HepG2 (cell line): ENCODE data around the gene CD302. TPM values are rescaled to one million over a fixed set of nuclear protein-coding genes. Genes with fewer than 3 reads are reported as not detected.
A peak's percentile ranks its signal among the peaks of the same experiment; 100 is the strongest.

Experiments
- GZF1 ChIP-seq: sonication (generic); formaldehyde crosslinking; IDR thresholded peaks from 2 replicates; pipeline ENCODE4 v1.5.1; 2020; ENCODE audit warnings: mild to moderate bottlenecking, missing genetic modification reagents
- HMGA1 ChIP-seq: sonication (generic); formaldehyde crosslinking; conservative IDR thresholded peaks from 2 replicates; pipeline ENCODE4 v1.4.0; 2020; ENCODE audit warnings: missing genetic modification reagents
- KAT2B ChIP-seq: fragments of 150-350 bp; IDR thresholded peaks from 2 replicates; pipeline ENCODE4 v1.6.1; 2014; ENCODE audit warnings: low read depth, low read length, borderline replicate concordance
- PAWR ChIP-seq: sonication (generic); formaldehyde crosslinking; IDR thresholded peaks from 2 replicates; pipeline ENCODE4 v1.4.0; 2020; ENCODE audit warnings: missing genetic modification reagents, mild to moderate bottlenecking, borderline replicate concordance
- PTBP1 ChIP-seq: fragments of 200-400 bp; formaldehyde crosslinking; IDR thresholded peaks from 2 replicates; pipeline ENCODE4 v1.6.1; 2018; ENCODE audit warnings: low read length, low read depth; ENCODE audit not compliant: poor library complexity, severe bottlenecking
- RBAK ChIP-seq: sonication (generic); formaldehyde crosslinking; IDR thresholded peaks from 2 replicates; pipeline ENCODE4 v1.5.1; 2020; ENCODE audit warnings: mild to moderate bottlenecking, missing genetic modification reagents
- SIN3B ChIP-seq: fragments of 150-350 bp; IDR thresholded peaks from 2 replicates; pipeline ENCODE4 v1.6.1; 2014; ENCODE audit warnings: low read length
- SRSF1 ChIP-seq: fragments of 200-400 bp; formaldehyde crosslinking; optimal IDR thresholded peaks from 2 replicates; pipeline ENCODE3; 2017; ENCODE audit warnings: mild to moderate bottlenecking, low read depth, low read length, moderate library complexity
- ZNF234 ChIP-seq: sonication (generic); formaldehyde crosslinking; conservative IDR thresholded peaks from 2 replicates; pipeline ENCODE4 v1.5.1; 2020; ENCODE audit warnings: mild to moderate bottlenecking, missing genetic modification reagents
- ZNF296 ChIP-seq: sonication (generic); formaldehyde crosslinking; conservative IDR thresholded peaks from 2 replicates; pipeline ENCODE4 v1.5.0; 2020; ENCODE audit warnings: mild to moderate bottlenecking, missing genetic modification reagents
- polyA plus RNA-seq, 8 experiments: library from polyadenylated mRNA; depleted of rRNA in 3 of 8; stranded (reverse) in 7 of 8; unstranded in 1 of 8; fragments of >200 nt; fragmentation: Illumina TruSeq in 4 of 8; extraction: Trizol in 4 of 8; gene quantifications; 2 replicates each; pipeline versions ENCODE4 v1.2.1 to v1.2.3, GENCODE V29; 2011 to 2016; ENCODE audit warnings: low read depth in 4 of 8, missing spikeins in 1 of 8, mixed read lengths in 1 of 8; ENCODE audit not compliant: insufficient read depth in 1 of 8
- total RNA-seq, 5 experiments: library from RNA; depleted of rRNA; stranded (reverse); fragments of >200 nt; fragmentation: Illumina TruSeq; extraction: Trizol; gene quantifications; 2 replicates each; pipeline ENCODE4 v1.2.3, GENCODE V29; 2016; ENCODE audit warnings: low read depth in 1 of 5
- TF ChIP-seq, protein P1 (sequence below): IDR thresholded peaks from 2 replicates; pipeline ENCODE4 v1.6.1; 2012; ENCODE audit warnings: low read length, improper control_type of control experiment
- TF ChIP-seq, protein P2 (sequence below): IDR thresholded peaks from 2 replicates; pipeline ENCODE4 v1.6.1; 2016; ENCODE audit warnings: low read depth
- TF ChIP-seq, protein P3 (sequence below): IDR thresholded peaks from 2 replicates; pipeline ENCODE4 v1.6.1; 2016; ENCODE audit warnings: low read depth, control low read depth
- TF ChIP-seq, protein P4 (sequence below): sonication (generic); formaldehyde crosslinking; IDR thresholded peaks from 2 replicates; pipeline ENCODE4 v1.5.0; 2020; ENCODE audit warnings: missing genetic modification reagents, mild to moderate bottlenecking, borderline replicate concordance
- TF ChIP-seq, protein P5 (sequence below): sonication (generic); formaldehyde crosslinking; IDR thresholded peaks from 2 replicates; pipeline ENCODE4 v1.4.0; 2020; ENCODE audit warnings: missing genetic modification reagents

The CD302 gene
- total and polyA plus RNA-seq, 2 of the 13 experiments (the other 11 are each of a cell fraction or from before 2014, with no cell fraction given): 8.0 to 15.6 TPM

DNA sequence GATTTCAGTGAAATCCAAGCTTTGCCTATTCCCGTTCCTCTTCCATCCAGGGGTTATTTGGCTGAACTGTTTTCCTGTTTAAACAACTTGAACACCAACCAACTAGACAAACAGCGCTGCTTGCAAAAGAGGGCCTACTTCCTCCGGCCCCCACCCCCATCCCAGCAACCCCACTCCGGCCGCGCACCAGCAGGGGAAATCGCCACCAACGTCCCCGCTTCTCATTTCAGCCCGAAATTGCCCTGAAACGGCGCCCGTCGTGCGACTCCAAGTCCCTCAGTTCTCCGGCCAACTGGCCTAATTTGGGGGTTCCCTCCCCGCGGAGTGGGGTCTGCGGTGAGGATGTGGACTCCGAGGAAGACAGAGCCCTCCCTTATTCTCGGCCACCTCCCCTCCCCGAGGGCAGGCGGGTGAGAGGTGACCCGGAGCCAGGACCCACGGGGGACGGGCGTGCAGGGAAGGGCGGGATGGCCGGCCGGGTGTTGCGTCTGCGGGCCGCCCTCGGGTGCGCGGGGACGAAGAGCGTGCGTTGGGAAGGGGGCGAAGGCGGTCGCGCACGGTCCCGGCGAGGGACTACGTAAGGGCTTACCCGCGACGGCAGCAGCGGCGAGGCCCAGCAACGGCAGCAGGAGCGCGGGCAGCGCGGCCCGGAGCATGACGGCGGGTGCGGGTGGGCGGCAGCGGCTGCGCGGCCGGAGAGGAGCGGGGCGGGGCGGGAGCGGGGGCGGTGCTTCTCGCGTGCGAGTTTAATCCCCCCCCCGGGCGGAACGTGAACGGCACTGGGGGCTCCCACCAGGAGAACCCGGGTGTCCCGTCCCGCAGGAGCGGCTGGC, at the start of gene CD302 (continued):
- TF ChIP-seq, protein P1, sequence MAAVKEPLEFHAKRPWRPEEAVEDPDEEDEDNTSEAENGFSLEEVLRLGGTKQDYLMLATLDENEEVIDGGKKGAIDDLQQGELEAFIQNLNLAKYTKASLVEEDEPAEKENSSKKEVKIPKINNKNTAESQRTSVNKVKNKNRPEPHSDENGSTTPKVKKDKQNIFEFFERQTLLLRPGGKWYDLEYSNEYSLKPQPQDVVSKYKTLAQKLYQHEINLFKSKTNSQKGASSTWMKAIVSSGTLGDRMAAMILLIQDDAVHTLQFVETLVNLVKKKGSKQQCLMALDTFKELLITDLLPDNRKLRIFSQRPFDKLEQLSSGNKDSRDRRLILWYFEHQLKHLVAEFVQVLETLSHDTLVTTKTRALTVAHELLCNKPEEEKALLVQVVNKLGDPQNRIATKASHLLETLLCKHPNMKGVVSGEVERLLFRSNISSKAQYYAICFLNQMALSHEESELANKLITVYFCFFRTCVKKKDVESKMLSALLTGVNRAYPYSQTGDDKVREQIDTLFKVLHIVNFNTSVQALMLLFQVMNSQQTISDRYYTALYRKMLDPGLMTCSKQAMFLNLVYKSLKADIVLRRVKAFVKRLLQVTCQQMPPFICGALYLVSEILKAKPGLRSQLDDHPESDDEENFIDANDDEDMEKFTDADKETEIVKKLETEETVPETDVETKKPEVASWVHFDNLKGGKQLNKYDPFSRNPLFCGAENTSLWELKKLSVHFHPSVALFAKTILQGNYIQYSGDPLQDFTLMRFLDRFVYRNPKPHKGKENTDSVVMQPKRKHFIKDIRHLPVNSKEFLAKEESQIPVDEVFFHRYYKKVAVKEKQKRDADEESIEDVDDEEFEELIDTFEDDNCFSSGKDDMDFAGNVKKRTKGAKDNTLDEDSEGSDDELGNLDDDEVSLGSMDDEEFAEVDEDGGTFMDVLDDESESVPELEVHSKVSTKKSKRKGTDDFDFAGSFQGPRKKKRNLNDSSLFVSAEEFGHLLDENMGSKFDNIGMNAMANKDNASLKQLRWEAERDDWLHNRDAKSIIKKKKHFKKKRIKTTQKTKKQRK: no peak
- TF ChIP-seq PTBP1 (no peak), GZF1 (CRISPR knock-in tag) (peak; percentile 76; the same call in 1 of the 2 replicates), ZNF296 (CRISPR knock-in tag) (no peak; the same call in 1 of the 2 replicates), ZNF234 (CRISPR knock-in tag) (no peak), PAWR (no peak), HMGA1 (no peak), KAT2B (no peak), SRSF1 (peak; percentile 53), SIN3B (no peak), RBAK (CRISPR knock-in tag) (no peak)
- TF ChIP-seq, protein P2, sequence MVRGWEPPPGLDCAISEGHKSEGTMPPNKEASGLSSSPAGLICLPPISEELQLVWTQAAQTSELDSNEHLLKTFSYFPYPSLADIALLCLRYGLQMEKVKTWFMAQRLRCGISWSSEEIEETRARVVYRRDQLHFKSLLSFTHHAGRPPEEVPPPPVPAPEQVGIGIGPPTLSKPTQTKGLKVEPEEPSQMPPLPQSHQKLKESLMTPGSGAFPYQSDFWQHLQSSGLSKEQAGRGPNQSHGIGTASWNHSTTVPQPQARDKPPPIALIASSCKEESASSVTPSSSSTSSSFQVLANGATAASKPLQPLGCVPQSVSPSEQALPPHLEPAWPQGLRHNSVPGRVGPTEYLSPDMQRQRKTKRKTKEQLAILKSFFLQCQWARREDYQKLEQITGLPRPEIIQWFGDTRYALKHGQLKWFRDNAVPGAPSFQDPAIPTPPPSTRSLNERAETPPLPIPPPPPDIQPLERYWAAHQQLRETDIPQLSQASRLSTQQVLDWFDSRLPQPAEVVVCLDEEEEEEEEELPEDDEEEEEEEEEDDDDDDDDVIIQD (CRISPR knock-in tag): no peak; the same call in 1 of the 2 replicates
- TF ChIP-seq, protein P3, sequence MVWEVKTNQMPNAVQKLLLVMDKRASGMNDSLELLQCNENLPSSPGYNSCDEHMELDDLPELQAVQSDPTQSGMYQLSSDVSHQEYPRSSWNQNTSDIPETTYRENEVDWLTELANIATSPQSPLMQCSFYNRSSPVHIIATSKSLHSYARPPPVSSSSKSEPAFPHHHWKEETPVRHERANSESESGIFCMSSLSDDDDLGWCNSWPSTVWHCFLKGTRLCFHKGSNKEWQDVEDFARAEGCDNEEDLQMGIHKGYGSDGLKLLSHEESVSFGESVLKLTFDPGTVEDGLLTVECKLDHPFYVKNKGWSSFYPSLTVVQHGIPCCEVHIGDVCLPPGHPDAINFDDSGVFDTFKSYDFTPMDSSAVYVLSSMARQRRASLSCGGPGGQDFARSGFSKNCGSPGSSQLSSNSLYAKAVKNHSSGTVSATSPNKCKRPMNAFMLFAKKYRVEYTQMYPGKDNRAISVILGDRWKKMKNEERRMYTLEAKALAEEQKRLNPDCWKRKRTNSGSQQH: peak; percentile 70; the same call in 1 of the 2 replicates
- TF ChIP-seq, protein P4, sequence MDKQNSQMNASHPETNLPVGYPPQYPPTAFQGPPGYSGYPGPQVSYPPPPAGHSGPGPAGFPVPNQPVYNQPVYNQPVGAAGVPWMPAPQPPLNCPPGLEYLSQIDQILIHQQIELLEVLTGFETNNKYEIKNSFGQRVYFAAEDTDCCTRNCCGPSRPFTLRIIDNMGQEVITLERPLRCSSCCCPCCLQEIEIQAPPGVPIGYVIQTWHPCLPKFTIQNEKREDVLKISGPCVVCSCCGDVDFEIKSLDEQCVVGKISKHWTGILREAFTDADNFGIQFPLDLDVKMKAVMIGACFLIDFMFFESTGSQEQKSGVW (CRISPR knock-in tag): no peak
- TF ChIP-seq, protein P5, sequence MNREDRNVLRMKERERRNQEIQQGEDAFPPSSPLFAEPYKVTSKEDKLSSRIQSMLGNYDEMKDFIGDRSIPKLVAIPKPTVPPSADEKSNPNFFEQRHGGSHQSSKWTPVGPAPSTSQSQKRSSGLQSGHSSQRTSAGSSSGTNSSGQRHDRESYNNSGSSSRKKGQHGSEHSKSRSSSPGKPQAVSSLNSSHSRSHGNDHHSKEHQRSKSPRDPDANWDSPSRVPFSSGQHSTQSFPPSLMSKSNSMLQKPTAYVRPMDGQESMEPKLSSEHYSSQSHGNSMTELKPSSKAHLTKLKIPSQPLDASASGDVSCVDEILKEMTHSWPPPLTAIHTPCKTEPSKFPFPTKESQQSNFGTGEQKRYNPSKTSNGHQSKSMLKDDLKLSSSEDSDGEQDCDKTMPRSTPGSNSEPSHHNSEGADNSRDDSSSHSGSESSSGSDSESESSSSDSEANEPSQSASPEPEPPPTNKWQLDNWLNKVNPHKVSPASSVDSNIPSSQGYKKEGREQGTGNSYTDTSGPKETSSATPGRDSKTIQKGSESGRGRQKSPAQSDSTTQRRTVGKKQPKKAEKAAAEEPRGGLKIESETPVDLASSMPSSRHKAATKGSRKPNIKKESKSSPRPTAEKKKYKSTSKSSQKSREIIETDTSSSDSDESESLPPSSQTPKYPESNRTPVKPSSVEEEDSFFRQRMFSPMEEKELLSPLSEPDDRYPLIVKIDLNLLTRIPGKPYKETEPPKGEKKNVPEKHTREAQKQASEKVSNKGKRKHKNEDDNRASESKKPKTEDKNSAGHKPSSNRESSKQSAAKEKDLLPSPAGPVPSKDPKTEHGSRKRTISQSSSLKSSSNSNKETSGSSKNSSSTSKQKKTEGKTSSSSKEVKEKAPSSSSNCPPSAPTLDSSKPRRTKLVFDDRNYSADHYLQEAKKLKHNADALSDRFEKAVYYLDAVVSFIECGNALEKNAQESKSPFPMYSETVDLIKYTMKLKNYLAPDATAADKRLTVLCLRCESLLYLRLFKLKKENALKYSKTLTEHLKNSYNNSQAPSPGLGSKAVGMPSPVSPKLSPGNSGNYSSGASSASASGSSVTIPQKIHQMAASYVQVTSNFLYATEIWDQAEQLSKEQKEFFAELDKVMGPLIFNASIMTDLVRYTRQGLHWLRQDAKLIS: no peak
